ENCODE measurements around the gene LRCH1. TPM values are rescaled to one million over a fixed set of nuclear protein-coding genes. Genes with fewer than 3 reads are reported as not detected.

The LRCH1 gene
- polyA plus RNA-seq, 1 donor from 2014 or later = 7.6 TPM

DNA sequence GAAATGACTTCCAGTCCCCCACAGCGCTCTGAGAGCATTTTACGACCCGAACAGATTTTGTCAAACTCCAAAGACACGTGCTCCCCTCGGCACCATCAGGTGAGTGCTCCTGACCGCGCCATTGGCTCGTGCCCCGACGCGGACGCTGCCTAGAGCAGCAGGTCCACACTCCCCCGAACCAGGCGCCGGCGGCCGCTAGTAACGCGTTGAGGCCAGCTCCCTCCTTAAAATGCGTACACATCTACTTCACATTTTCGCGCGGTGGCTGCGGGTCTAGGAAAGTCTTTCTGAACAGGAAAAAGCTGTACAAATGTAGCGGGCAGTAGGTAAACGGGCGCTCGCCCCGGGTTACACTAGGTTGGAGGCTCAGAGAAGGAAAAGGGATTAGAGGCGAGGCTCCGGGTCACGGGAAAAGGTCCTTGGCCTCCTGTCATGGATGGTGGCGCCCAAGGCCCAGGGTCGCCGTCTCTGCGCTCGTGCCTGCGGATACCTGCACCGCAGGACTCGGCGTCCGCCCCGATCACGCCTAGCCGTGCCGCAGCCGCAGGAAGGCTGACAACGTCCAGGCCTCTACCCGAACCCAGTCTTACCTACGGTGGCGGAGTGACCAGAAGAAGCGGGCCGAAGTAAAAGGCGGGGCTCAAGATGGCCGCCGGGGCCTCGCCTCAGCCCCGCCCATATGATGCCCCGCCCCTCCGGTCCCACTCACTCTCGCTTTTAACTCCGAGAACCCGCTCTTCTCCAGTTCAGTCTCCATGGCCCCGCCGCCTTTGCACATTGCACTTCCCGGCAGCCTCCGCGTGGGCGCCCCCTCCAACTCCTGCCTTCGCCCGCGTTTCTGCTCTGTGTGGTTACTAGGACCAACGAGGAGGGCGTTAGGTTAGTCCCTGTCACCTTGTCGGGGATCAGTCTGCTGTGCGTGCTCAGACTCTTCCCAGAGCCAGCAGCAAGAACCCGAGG is 243.8 kb downstream of the LRCH1 start, which contains the start of gene ESD:
Gene ESD, minus strand, starts transcription at position 647 of the 960 bp plus-strand sequence. CDS start 5,748 bp downstream, outside the sequence.
- peak within 1 kb of the TSS; percentile 83 to 99 (median 97) for H3K27ac Mint-ChIP-seq
- H3K4me3 Mint-ChIP-seq = peak within 1 kb of the TSS; percentile 94 to 99 (median 97)
- peaks cover 15 to 29% (median 24%) of the 10 kb centered on the region in 3 donors for H3K4me1 Mint-ChIP-seq
- no peaks in the 10 kb centered on the region for H3K9me3 Mint-ChIP-seq
- peaks cover 2% of the 10 kb centered on the region for H3K27me3 Mint-ChIP-seq
- no peaks in the 10 kb centered on the region for H3K36me3 Mint-ChIP-seq

- H3K4me1 Mint-ChIP-seq = peaks cover 15 to 29% (median 24%) of the 10 kb centered on the region in 3 donors
Observed at GRCh38 chr13:46797501-46798237, 244.7 kb downstream of the LRCH1 start.

DNA sequence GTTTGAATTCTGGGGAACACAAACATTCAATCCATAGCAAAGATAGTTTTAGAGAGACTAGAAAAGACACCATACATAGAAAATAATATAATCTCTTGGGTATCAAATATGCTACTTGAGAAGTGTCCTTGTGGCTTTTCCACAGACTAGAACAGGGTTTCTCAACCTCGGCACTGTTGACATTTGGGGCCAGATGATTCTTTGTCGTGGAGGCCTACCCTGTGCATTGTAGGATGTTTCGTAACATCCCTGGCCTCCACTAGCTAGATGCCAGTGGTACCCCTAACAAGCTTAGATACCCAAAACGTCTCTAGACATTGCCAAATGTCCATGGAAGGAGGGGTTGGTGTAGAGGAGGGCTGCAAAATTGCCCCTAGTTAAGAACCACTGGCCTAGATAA is 246.2 kb downstream of the LRCH1 start:
- no peaks in the 10 kb centered on the region for H3K9me3 Mint-ChIP-seq
- peaks cover 15 to 21% (median 18%) of the 10 kb centered on the region in 3 donors for H3K4me1 Mint-ChIP-seq
- H3K36me3 Mint-ChIP-seq = no peaks in the 10 kb centered on the region
- peak overlapping the region in 2 of 4 donors; percentile 58 to 70 for H3K4me3 Mint-ChIP-seq
- H3K27me3 Mint-ChIP-seq = peaks cover 2% of the 10 kb centered on the region
- H3K27ac Mint-ChIP-seq = no peak overlapping the region

More at GRCh38 chr13:46797501-46798237, 244.7 kb downstream of the LRCH1 start:
- H3K4me3 Mint-ChIP-seq = peak overlapping the region; percentile 94 to 99 (median 97)
- no peaks in the 10 kb centered on the region for H3K9me3 Mint-ChIP-seq
- H3K36me3 Mint-ChIP-seq = no peaks in the 10 kb centered on the region
- peaks cover 2% of the 10 kb centered on the region for H3K27me3 Mint-ChIP-seq
- H3K27ac Mint-ChIP-seq = peak overlapping the region; percentile 83 to 99 (median 97)

DNA sequence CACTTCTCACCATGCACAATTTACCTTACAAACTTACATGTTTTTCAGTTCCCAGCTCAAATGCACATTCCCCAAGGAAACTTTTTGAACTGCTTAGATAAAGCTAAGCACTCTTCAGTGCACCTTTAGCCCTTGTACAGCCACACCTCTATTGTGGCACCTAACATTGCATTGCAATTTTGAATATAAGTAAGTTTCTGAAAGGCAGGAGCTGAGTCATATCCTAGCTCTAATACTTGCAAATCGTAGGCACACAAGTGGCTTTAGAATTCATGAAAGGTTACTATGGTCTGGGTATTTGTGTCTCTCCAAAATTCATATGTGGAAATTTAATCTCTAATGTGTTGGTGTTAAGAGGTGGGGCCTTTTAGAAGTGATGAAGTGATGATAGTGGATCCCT is 248.9 kb downstream of the LRCH1 start:
- H3K9me3 Mint-ChIP-seq = peaks cover 0 to 3% (median 0%) of the 10 kb centered on the region in 3 donors
- H3K4me3 Mint-ChIP-seq = no peak overlapping the region
- H3K27me3 Mint-ChIP-seq = peaks cover 2% of the 10 kb centered on the region
- no peaks in the 10 kb centered on the region for H3K36me3 Mint-ChIP-seq
- H3K4me1 Mint-ChIP-seq = peaks cover 5 to 6% (median 5%) of the 10 kb centered on the region in 3 donors
- H3K27ac Mint-ChIP-seq = no peak overlapping the region

Other genes starting within 250 kb of the LRCH1 start
- gene RUBCNL, start 165.9 kb upstream of the LRCH1 start, polyA plus RNA-seq = 82.6 TPM
- 116 TPM for gene ESD, start 244.0 kb downstream of the LRCH1 start, polyA plus RNA-seq

Data from IgD-negative memory B cell (primary cell).